ENCODE measurements around the gene MED29. TPM values are rescaled to one million over a fixed set of nuclear protein-coding genes. Genes with fewer than 3 reads are reported as not detected.

MED29 gene
- total and polyA plus RNA-seq, 10 of the 15 experiments (the other 5 are each of a cell fraction or from before 2014, with no cell fraction given), result 3.2 to 36.6 (median 22.8) TPM

DNA sequence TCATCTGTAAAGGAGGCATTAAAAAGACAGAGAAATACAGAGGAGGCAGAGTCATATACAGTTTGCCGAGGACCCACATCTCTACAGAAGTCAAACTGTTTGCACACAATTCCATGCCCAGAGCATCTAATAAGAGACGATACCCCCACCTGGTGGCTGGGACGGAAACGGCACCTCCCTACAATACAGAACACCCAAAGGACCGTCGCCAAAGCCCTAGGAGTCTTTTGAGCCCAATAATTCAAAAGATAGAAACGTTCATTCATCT, 20.6 kb downstream of the MED29 start:
- SMC1A ChIA-PET (ENCODE audit: uncharacterized antibody, unreplicated experiment), result interaction anchor here (1.0 to 2.3 kb wide), 12 partner anchors 13 to 290 kb away, joined by 3 to 146 read pairs (median 4); partner anchors contain the start of genes EID2B, MED29, PAF1 and RPS16
- H2AFZ ChIP-seq (ENCODE audit: control insufficient read depth, low read depth, low read length), result no peak overlapping the region
- peak; percentile 97 for FAIRE-seq
- H3K9ac ChIP-seq (ENCODE audit: control insufficient read depth, insufficient read depth, low read length), result no peak overlapping the region; the same call in 1 of the 2 replicates
- no peaks in the 10 kb centered on the region for H4K20me1 ChIP-seq (ENCODE audit: control insufficient read depth, insufficient read depth)
- H3K4me2 ChIP-seq (ENCODE audit: control insufficient read depth, insufficient read depth), result peak overlapping the region; percentile 77
- WGBS (ENCODE audit: insufficient coverage, insufficient replicate concordance, low lambda C conversion rate, missing lambda C conversion rate), result 0% methylated on average over 7 of the region's 7 CpGs
- CTCF ChIA-PET, result interaction anchor here (0.7 to 2.3 kb wide), 23 partner anchors 9 to 302 kb away, joined by 3 to 218 read pairs (median 4); partner anchors contain the start of genes DLL3, EID2B, GMFG and MED29
- peak overlapping the region; percentile 4; the same call in 1 of the 2 replicates for H3K4me3 ChIP-seq
- in situ Hi-C loops (cut with MboI) (loop anchor here (5.0 kb wide), 1 partner anchor 289 kb away; no protein-coding TSS in a partner anchor), intact Hi-C loops (cut with micrococcal nuclease; ENCODE audit: unreplicated experiment) (loop anchor here (1.0 to 10.0 kb wide), 9 partner anchors 10 to 379 kb away; partner anchors contain the start of genes EID2B, FBXO27, PAK4 and SAMD4B)
- peaks cover 2 to 6% of the 10 kb centered on the region in 2 experiments; a peak in 2 of 4 replicates for H3K36me3 ChIP-seq (ENCODE audit: control insufficient read depth in 2 of 2, insufficient read depth in 2 of 2, low read length in 1 of 2)
- H3K9me3 ChIP-seq (replicated peaks; ENCODE audit: control insufficient read depth, insufficient read depth, low read length), result no peaks in the 10 kb centered on the region
- peaks cover 15% of the 10 kb centered on the region for H3K4me1 ChIP-seq (ENCODE audit: control insufficient read depth, insufficient read depth, low read length)
- H3K79me2 ChIP-seq (ENCODE audit: control insufficient read depth, insufficient read depth, low read length), result peaks cover 62% of the 10 kb centered on the region
- DNase-seq (ENCODE audit: low read depth, low spot score), result peak; percentile 89
- H3K27ac ChIP-seq (ENCODE audit: control insufficient read depth, insufficient read depth), result peak overlapping the region; percentile 100
- RAD21 ChIA-PET (ENCODE audit: unreplicated experiment), result interaction anchor here (0.6 to 2.3 kb wide), 16 partner anchors 12 to 289 kb away, joined by 3 to 159 read pairs (median 4); partner anchors contain the start of genes EID2B, GMFG, MED29 and PAF1
- BruUV-seq (replicated peaks), result no TSS peak
- H3K27me3 ChIP-seq (replicated peaks in 1 of 2; ENCODE audit: control insufficient read depth in 2 of 2, insufficient read depth in 2 of 2, low read length in 1 of 2), result no peaks in the 10 kb centered on the region
- POLR2A ChIA-PET, result interaction anchor here (1.0 to 2.3 kb wide), 8 partner anchors 8 to 77 kb away, joined by 4 to 40 read pairs (median 6); partner anchors contain the start of genes GMFG, MED29, PAF1 and RPS16
- peak; percentile 39 for ATAC-seq
- TF ChIP-seq POLR2A (IDR thresholded peaks at IDR 0.05; ENCODE audit: low read depth, low read length) (0 out of 2 replicates have a peak, but pooled peaks have one; percentile 13), RAD21 (IDR thresholded peaks at IDR 0.05; ENCODE audit: insufficient read depth, low read depth, low read length) (peak; percentile 96), LARP7 (IDR thresholded peaks at IDR 0.05) (peak; percentile 83; the same call in 1 of the 2 replicates), YY1 (IDR thresholded peaks at IDR 0.05; ENCODE audit: low read depth, low read length) (peak; percentile 41; the same call in 1 of the 2 replicates), HDAC2 (IDR thresholded peaks at IDR 0.05) (no peak), WRNIP1 (IDR thresholded peaks at IDR 0.05; ENCODE audit: borderline replicate concordance, low read depth, low read length) (no peak), MEF2B (IDR thresholded peaks at IDR 0.05; ENCODE audit: partially characterized antibody, poor library complexity, severe bottlenecking) (no peak), NKRF (conservative IDR thresholded peaks at IDR 0.05) (peak; percentile 66; the same call in 1 of the 2 replicates), ZNF592 (IDR thresholded peaks at IDR 0.05) (0 out of 2 replicates have a peak, but pooled peaks have one; percentile 34), DPF2 (IDR thresholded peaks at IDR 0.05) (no peak), ZBED1 (IDR thresholded peaks at IDR 0.05; ENCODE audit: borderline replicate concordance) (0 out of 2 replicates have a peak, but pooled peaks have one; percentile 8), NRF1 (conservative IDR thresholded peaks at IDR 0.05; ENCODE audit: low read depth, low read length) (no peak), ZNF217 (IDR thresholded peaks at IDR 0.05) (0 out of 2 replicates have a peak, but pooled peaks have one; percentile 97), POLR2AphosphoS2 (IDR thresholded peaks at IDR 0.05; ENCODE audit: low read depth, low read length) (no peak), NR2F1 (conservative IDR thresholded peaks at IDR 0.05) (no peak), EZH2 (IDR thresholded peaks at IDR 0.05; ENCODE audit: borderline replicate concordance, control insufficient read depth, low read depth, low read length) (no peak), RB1 (IDR thresholded peaks at IDR 0.05; ENCODE audit: borderline replicate concordance) (0 out of 2 replicates have a peak, but pooled peaks have one; percentile 38), MXI1 (IDR thresholded peaks at IDR 0.05; ENCODE audit: low read depth, low read length) (peak; percentile 80; the same call in 1 of the 2 replicates)

All from GM12878 (cell line).